Activated B cell treated with CpG ODN at 0.5 μM for 24 hours (primary cell): ENCODE results near the gene TMEM196. TPM values are rescaled to one million over a fixed set of nuclear protein-coding genes. Genes with fewer than 3 reads are reported as not detected.
A peak's percentile ranks its signal among the peaks of the same experiment; 100 is the strongest.

Experiments
- ATAC-seq: fragments of 200-7000 bp; cut with Tn5 transposase; one replicate; pipeline ENCODE4 v1.10.0; 2021; ENCODE audit warnings: low read depth, mild to moderate bottlenecking, moderate library complexity
- CTCF ChIA-PET: fragments of 350-600 bp; sonication (Branson Sonifier 250); formaldehyde crosslinking; loops from one replicate; lab custom pipeline; 2021; ENCODE audit warnings: antibody characterized with exemption; lab: Charles Lee
- POLR2A ChIA-PET: fragments of 350-600 bp; sonication (Branson Sonifier 250); formaldehyde crosslinking; loops from one replicate; lab custom pipeline; 2021; ENCODE audit warnings: antibody characterized with exemption; lab: Charles Lee
- DNase-seq: peaks from one replicate; pipeline ENCODE4 v3.0.0; 2022
- H3K27ac Mint-ChIP-seq: one replicate; pipeline ENCODE4 v1.8.0; 2020; ENCODE audit warnings: mixed read lengths
- H3K27me3 Mint-ChIP-seq: one replicate; pipeline ENCODE4 v1.8.0; 2021; ENCODE audit warnings: mixed read lengths
- H3K36me3 Mint-ChIP-seq: one replicate; pipeline ENCODE4 v1.8.0; 2021; ENCODE audit warnings: low read depth, mixed read lengths
- H3K4me1 Mint-ChIP-seq: one replicate; pipeline ENCODE4 v1.8.0; 2021; ENCODE audit warnings: mixed read lengths
- H3K4me3 Mint-ChIP-seq: one replicate; pipeline ENCODE4 v1.8.0; 2020; ENCODE audit warnings: mild to moderate bottlenecking, mixed read lengths
- H3K9me3 Mint-ChIP-seq: one replicate; pipeline ENCODE4 v1.8.0; 2020; ENCODE audit warnings: mixed read lengths
- CTCF ChIP-seq: fragments of 200-600 bp; IDR thresholded peaks from one replicate; pipeline ENCODE4 v1.8.0; 2022; ENCODE audit warnings: antibody characterized with exemption, mild to moderate bottlenecking
- intact Hi-C: fragments of 100-400 bp; cut with micrococcal nuclease; formaldehyde crosslinking; loops from one replicate; pipeline ENCODE4 v1.15.1; 2024
- total RNA-seq: library from RNA; stranded (reverse); gene quantifications from 2 replicates; pipeline ENCODE4 v1.2.3, GENCODE V29; 2022

Gene TMEM196
- not detected in 2 replicates for total RNA-seq

DNA sequence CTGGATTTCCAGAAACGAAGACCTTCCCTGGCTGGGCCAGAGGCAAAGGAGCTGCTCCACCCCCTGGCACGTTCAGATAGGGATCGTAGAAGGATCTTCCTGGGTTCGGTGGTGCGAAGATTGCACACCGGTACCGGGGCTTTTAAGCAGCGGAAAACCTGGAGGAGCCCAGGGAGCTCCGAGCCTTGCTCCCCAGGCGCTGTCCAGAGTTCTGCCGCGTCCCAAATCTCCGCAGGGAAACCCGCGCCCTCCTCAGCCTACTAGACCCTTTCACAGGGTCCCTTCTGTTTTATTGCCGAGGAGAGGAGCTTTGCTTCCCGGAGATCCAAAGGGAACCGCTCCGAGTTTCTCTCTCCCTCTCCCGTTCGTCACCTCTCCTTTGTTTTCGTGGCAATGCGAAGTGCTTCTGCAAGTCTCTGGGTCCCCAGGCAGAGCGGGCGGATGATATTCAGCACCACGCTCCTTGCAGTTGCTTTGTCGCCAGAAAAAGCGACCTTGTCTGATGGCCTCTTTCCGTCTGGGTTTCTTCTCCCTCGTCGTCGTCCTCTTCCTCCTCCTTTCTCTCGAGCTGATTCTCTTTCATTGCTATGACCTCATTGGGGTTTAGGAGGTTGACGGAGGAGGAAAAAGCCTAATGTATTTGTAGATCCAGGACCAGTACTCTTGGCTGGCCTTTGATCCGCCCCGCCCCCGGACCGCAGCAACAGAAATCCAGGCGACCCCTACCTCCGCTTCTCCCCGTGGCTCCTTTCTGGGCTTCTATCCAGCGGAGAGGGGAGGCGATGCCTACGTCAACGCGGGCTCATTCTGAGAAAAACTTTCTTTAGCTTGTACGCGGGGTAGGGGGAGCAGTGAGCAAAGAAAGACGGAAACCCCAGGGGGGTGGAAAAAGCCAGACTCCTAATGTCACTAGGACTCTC, at the start of gene TMEM196:
Gene TMEM196 (minus strand): TSS at position 777 of the 920 bp plus-strand sequence. CDS start 921 bp downstream, outside the sequence.
- intact Hi-C loops = no loop called here
- H3K4me3 Mint-ChIP-seq = peak within 1 kb of the TSS; percentile 56
- peaks cover 14% of the 10 kb centered on the region for H3K4me1 Mint-ChIP-seq
- CTCF ChIA-PET = no interaction called here
- POLR2A ChIA-PET = no interaction called here
- H3K9me3 Mint-ChIP-seq = no peaks in the 10 kb centered on the region
- ATAC-seq (no peak), DNase-seq (no peak)
- H3K27ac Mint-ChIP-seq = no peak within 1 kb of the TSS
- H3K27me3 Mint-ChIP-seq = peaks cover 37% of the 10 kb centered on the region
- no peak for TF ChIP-seq CTCF
- no peaks in the 10 kb centered on the region for H3K36me3 Mint-ChIP-seq

GRCh38 chr7:19816128-19816527, 42.7 kb upstream of the TMEM196 start:
- DNase-seq (no peak), ATAC-seq (no peak)
- intact Hi-C loops = no loop called here
- no peak overlapping the region for H3K4me3 Mint-ChIP-seq
- H3K9me3 Mint-ChIP-seq = no peaks in the 10 kb centered on the region
- no peak for TF ChIP-seq CTCF
- no peaks in the 10 kb centered on the region for H3K36me3 Mint-ChIP-seq
- no peak overlapping the region for H3K27ac Mint-ChIP-seq
- no peaks in the 10 kb centered on the region for H3K27me3 Mint-ChIP-seq
- ChIA-PET CTCF (no interaction called here), POLR2A (no interaction called here)
- no peaks in the 10 kb centered on the region for H3K4me1 Mint-ChIP-seq

- CTCF ChIA-PET = no interaction called here
- no peak for TF ChIP-seq CTCF
- Mint-ChIP-seq H3K27ac (no peak overlapping the region), H3K4me1 (no peaks in the 10 kb centered on the region), H3K36me3 (no peaks in the 10 kb centered on the region), H3K27me3 (no peaks in the 10 kb centered on the region), H3K9me3 (no peaks in the 10 kb centered on the region), H3K4me3 (no peak overlapping the region)
- DNase-seq = no peak
- no peak for ATAC-seq
- intact Hi-C loops = no loop called here
- POLR2A ChIA-PET = no interaction called here
These were observed 42.1 kb upstream of the TMEM196 start for GRCh38 chr7:19815546-19815945.

- POLR2A ChIA-PET = no interaction called here
These were observed 41.4 kb upstream of the TMEM196 start for GRCh38 chr7:19814776-19815175.

More at GRCh38 chr7:19814776-19815175, 41.4 kb upstream of the TMEM196 start:
- ATAC-seq = no peak
- Mint-ChIP-seq H3K9me3 (no peaks in the 10 kb centered on the region), H3K36me3 (no peaks in the 10 kb centered on the region), H3K27ac (no peak overlapping the region), H3K27me3 (no peaks in the 10 kb centered on the region), H3K4me3 (no peak overlapping the region), H3K4me1 (no peaks in the 10 kb centered on the region)
- no peak for DNase-seq
- intact Hi-C loops = no loop called here
- TF ChIP-seq CTCF = no peak
- CTCF ChIA-PET = no interaction called here
